Measurements from ENCODE around the gene TSPAN32.
"Not testable (repeated sequence)": the region's sequence is repeated elsewhere in the genome, so short reads cannot be mapped to it uniquely, and the experiment has no call there.

The TSPAN32 gene

DNA sequence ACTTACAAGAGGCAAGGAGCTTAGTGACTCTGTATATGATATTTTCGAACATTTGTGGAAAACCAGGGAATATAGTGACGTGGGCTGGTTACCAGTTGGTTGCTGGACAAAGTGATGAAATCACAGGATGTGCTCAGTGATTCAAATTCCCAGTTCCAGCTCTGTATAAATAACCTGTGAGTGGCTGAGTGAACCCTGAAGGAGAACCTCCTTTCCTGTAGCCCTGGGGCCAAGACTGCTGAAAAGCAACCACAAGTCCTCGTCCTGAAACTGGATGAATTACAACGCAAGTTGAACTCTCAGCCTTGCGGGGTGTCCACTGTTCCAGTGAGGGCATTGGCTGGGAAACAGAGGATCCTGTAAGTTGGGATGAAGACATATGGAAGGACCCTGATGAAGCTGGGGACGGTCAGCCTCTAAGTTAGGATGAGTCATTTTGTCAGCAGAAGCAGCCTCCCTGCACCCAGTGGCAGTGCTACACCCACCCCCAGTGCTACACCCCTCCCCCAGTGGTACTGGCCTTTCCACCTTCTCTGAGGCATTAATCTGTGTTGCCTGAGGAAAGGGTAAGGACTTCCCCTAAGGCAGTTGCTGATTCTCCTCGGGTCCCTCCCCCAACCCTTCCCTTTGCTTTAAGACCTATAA is 53.3 kb downstream of the TSPAN32 start:
- DNase-seq, result no peak
- in situ Hi-C loops (cut with MboI; ENCODE audit: low pct_unique_long_range_greater_than_20kb, low sequenced_read_pairs), result no loop called here

GRCh38 chr11:2357246-2357645 is 55.4 kb downstream of the TSPAN32 start:
- no peak for DNase-seq
- in situ Hi-C loops (cut with MboI; ENCODE audit: low pct_unique_long_range_greater_than_20kb, low sequenced_read_pairs), result no loop called here

DNA sequence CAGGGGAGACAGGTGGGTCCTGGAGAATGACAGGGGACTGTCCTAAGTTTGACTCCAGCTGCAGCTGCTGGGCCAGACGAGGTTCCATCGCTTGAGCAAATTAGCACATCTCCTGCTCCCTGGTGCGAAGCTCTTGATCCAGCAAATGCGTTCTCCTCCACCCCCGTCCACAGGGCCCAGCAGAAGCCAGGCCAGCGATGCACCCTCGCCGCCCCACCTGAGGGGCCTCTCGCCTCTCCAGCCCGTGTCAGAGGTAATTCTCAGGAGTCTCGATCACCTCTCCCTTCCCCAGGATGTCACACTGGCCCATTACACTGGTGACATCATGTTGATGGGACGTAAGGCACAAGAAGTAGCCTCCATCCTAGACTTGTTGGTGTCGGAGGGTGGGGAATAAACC is 55.8 kb downstream of the TSPAN32 start:
- DNase-seq; in situ Hi-C loops (cut with MboI; ENCODE audit: low pct_unique_long_range_greater_than_20kb, low sequenced_read_pairs): not testable (repeated sequence)

DNA sequence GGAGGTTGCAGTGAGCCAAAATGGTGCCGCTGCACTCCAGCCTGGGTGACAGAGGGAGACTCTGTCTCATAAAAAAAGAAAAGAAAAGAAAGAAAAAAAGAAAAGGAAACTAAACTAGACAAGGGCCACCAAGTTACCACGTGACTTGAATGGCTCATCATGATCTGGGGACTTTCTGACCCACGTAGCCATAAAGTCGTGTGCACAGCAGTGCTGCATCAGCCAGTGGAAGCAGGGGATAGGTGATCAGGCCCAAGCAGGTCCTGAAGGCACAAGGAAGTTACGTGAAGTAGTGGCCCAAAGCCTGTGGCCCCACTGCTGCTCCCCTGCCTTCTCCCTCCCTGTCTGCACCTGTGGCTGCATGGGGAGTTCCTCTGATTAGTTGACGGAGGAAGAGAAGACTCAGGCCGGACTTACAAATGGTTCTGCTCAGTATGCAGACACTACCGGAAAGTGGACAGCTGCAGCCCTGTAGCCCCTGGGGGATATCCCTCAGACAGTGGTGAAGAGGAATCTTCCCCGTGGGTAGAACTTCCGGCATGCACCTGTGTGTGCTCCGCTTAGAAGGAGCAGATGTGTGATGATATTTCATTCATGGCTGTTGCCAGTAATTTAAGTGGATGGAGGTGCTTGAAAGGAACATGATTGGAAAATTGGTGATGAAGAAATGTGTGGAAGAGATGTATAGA is 57.1 kb downstream of the TSPAN32 start:
- in situ Hi-C loops (cut with MboI; ENCODE audit: low pct_unique_long_range_greater_than_20kb, low sequenced_read_pairs), result no loop called here
- no peak for DNase-seq

- in situ Hi-C loops (cut with MboI; ENCODE audit: low pct_unique_long_range_greater_than_20kb, low sequenced_read_pairs), result no loop called here
- DNase-seq, result no peak
Measured at GRCh38 chr11:2359557-2359956, 57.7 kb downstream of the TSPAN32 start.

DNA sequence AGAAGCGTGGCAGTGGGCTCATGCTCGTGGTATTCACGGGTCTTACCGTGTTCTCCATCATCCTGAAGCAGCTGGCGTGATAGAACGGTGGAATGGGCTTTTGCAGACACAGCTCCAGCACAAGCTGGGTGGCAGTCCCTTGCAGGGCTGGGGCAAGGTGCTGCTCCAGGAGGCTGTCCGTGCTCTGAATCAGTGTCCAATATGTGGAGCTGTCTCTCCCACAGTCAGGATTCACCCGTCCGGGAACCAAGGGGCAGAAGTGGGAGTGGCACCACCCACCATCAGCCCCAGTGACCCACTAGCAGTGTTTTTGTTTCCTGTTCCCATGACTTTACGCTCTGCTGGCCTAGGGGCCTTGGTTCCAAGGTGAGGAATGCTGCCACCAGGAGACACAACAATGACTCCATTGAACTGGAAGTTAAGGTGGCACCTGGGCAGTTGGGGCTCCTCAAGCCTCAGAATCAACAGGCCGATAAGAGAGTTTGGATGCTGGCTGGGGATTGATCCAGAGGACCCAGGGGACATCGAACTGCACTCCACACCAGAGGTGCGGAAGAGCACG is 58.3 kb downstream of the TSPAN32 start:
- in situ Hi-C loops (cut with MboI; ENCODE audit: low pct_unique_long_range_greater_than_20kb, low sequenced_read_pairs), result no loop called here
- no peak for DNase-seq

DNA sequence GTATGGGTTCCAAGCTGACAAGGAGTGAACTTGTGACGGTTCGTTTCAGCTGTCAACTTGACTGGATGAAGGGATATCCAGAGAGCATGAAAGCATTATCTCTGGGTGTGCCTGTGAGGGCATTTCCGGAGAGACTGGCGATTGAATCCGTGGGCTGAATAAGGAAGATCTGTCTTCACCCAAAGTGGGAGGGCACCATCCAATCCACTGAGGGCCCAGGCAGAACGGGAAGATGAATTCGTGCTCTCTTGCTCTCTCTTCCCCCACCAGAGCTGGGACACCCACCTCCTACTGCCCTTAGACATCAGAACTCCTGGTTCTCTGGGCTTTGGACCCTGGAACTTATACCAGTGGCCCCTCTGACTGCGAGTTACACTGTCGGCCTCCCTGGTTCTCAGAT is 59.8 kb downstream of the TSPAN32 start:
- no peak for DNase-seq
- in situ Hi-C loops (cut with MboI; ENCODE audit: low pct_unique_long_range_greater_than_20kb, low sequenced_read_pairs), result no loop called here

- in situ Hi-C loops (cut with MboI; ENCODE audit: low pct_unique_long_range_greater_than_20kb, low sequenced_read_pairs), result no loop called here
- no peak for DNase-seq
Measured at GRCh38 chr11:2362414-2362813, 60.6 kb downstream of the TSPAN32 start.

GRCh38 chr11:2363130-2363529 is 61.3 kb downstream of the TSPAN32 start:
- DNase-seq, result no peak
- in situ Hi-C loops (cut with MboI; ENCODE audit: low pct_unique_long_range_greater_than_20kb, low sequenced_read_pairs), result no loop called here

- in situ Hi-C loops (cut with MboI; ENCODE audit: low pct_unique_long_range_greater_than_20kb, low sequenced_read_pairs), result no loop called here
- no peak for DNase-seq
Measured at GRCh38 chr11:2363577-2364370, 62.0 kb downstream of the TSPAN32 start.

DNA sequence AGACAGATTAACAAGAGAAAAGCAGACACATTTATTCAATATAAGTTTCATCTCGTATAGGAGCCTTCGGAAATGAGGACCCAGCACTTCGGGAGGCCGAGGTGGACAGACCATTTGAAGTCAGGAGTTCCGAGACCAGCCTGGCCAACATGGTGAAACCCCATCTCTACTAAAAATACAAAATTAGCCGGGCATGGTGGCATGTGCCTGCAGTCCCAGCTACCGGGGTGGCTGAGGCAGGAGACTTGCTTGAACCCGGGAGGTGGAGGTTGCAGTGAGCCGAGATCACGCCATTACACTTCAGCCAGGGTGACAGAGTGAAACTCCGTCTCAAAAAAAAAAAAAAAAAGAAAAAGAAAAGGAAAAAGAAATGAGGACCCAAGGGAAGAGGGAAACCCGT is 62.6 kb downstream of the TSPAN32 start:
- in situ Hi-C loops (cut with MboI; ENCODE audit: low pct_unique_long_range_greater_than_20kb, low sequenced_read_pairs); DNase-seq: not testable (repeated sequence)

DNA sequence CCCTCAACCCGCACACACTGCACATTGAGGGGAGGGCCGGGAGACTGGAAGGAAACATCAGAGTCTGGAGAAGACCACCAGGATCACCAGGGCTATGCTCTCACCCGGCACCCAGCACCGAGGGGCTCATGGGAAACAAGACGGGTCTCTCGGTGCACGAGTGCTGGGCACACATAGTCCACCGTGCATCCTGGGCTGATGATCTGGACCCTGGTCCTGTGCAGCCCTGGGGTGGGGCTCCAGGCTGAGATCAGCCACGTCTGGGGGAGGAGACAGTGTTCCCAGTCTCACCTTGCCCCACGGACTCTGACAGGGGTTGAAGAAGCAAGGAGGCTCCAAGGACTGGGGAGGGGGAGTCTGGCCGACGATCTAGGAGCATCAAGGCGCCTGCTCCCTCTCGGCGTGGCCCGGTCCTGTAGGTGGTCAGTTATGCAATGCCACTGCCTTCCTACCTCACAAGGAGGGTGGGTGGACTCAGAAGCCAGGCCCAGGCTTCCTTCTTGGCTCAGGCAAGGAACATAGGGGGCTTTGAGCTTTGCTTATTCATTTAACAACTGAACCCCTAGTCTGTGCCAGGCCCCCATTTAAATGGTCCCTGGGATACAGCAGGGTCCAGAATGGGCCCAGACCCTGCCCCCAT is 63.9 kb downstream of the TSPAN32 start:
- in situ Hi-C loops (cut with MboI; ENCODE audit: low pct_unique_long_range_greater_than_20kb, low sequenced_read_pairs), result no loop called here
- DNase-seq, result no peak

- in situ Hi-C loops (cut with MboI; ENCODE audit: low pct_unique_long_range_greater_than_20kb, low sequenced_read_pairs), result no loop called here
- DNase-seq, result no peak
Measured at GRCh38 chr11:2366276-2366675, 64.5 kb downstream of the TSPAN32 start.

- no peak for DNase-seq
- in situ Hi-C loops (cut with MboI; ENCODE audit: low pct_unique_long_range_greater_than_20kb, low sequenced_read_pairs), result no loop called here
Measured at GRCh38 chr11:2366733-2367132, 64.9 kb downstream of the TSPAN32 start.

DNA sequence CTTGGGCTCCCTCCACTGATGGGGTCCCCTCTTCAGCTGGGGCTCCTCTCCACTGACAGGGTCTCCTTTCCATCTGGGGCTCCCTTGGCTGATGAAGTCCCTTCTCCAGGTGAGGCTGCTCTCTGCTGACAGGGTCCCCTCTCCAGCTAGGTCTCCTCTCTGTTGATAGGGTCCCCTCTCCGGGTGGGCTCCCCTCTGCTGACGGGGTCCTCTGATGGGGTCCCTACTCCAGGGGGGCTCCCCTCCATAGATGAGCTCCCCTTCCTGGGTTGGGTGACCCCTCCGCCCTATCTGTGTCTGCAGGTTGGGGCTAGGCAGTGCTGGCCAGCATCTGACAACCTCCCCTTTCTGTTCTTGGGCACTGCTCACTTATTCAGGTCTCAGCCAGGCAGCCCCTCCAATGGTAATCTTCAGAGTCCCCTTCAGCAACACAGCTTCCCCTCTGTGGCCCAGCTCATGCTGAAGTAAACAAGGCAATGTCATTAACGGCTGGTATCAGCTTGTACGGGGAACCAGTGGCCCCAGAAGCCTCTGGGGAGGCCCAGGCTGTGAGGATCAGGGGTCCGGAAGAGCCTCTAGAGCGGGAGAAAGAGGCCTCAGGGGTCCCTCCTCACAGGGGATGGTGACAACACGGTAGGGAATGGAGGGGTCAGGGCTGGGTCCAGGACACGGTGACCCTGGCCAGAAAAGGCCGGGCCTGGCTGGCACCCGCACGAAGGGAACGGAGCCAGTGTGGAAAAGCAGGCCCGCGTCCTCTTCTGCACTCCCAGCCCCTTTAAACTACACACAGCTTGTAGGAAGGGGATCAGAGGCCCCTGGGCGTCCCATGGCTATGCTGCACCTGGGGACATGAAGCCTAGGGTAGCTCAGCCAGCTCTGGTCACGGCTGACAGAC is 65.7 kb downstream of the TSPAN32 start:
- DNase-seq, result no peak
- in situ Hi-C loops (cut with MboI; ENCODE audit: low pct_unique_long_range_greater_than_20kb, low sequenced_read_pairs), result no loop called here
